ENCODE measurements around the gene HPCAL1. TPM values are rescaled to one million over a fixed set of nuclear protein-coding genes. Genes with fewer than 3 reads are reported as not detected.

HPCAL1 gene
- polyA plus RNA-seq, 3 donors = 82.1 to 99.5 (median 98.0) TPM

DNA sequence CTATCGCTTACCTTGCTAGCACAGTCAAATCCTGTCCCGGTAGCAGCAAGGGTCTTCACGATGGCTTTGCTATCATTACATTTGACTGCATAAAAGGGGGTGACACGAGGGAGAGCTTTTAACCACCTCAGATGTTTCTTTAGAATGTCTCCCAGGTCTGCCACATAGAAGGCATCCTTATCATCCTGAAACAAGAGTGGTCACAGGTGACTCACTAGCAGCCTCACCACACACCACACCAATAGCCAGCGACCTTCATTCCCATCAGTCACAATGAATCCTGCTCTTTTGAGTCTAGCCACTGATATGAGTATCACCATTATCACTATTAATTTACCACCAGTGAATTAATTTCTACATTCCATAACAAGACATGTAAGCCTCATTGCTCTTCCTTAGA lies 141.8 kb downstream of the HPCAL1 start:
- no peaks in the 10 kb centered on the region for H3K9me3 Mint-ChIP-seq
- peaks cover 36 to 42% of the 10 kb centered on the region in 2 donors for H3K4me1 ChIP-seq (ENCODE audit: control insufficient read depth in 1 of 2, insufficient read depth in 2 of 2, low read length in 2 of 2)
- H3K79me2 ChIP-seq (ENCODE audit: insufficient read depth, low read length) = peaks cover 20% of the 10 kb centered on the region
- H3K27ac Mint-ChIP-seq = no peak overlapping the region
- no peak overlapping the region for H3K9ac ChIP-seq (ENCODE audit: insufficient read depth, low read length, poor library complexity, severe bottlenecking)
- no peak overlapping the region for H3K4me2 ChIP-seq (replicated peaks; ENCODE audit: extremely low read depth, low read length, poor library complexity, severe bottlenecking)
- DNase-seq = no peak
- intact Hi-C loops (cut with micrococcal nuclease) = loop anchor here (10.0 kb wide), 1 partner anchor 490 kb away; the partner anchor contains the start of gene GRHL1 (in 2 of the 2)
- peaks cover 23% of the 10 kb centered on the region for H4K20me1 ChIP-seq (ENCODE audit: insufficient read depth, low read length)
- H3K4me3 Mint-ChIP-seq = no peak overlapping the region
- H3K9me3 ChIP-seq (replicated peaks in 1 of 2; ENCODE audit: control insufficient read depth in 1 of 2, insufficient read depth in 1 of 2, low read length in 2 of 2) = no peaks in the 10 kb centered on the region
- whole genome bisulfite sequencing (ENCODE audit: insufficient coverage) = 97% methylated on average over 5 of the region's 5 CpGs
- H3K36me3 Mint-ChIP-seq = peaks cover 52 to 53% of the 10 kb centered on the region in 2 donors
- no peak overlapping the region for H2AFZ ChIP-seq (ENCODE audit: insufficient read depth, low read depth, low read length, poor library complexity, severe bottlenecking)
- no peak overlapping the region for H3K27ac ChIP-seq (ENCODE audit: low read depth in 1 of 2, low read length in 2 of 2)
- H3K27me3 Mint-ChIP-seq (ENCODE audit: low read depth in 3 of 3) = no peaks in the 10 kb centered on the region
- H3K27me3 ChIP-seq (ENCODE audit: control insufficient read depth in 2 of 2, insufficient read depth in 2 of 2, low read length in 2 of 2) = no peaks in the 10 kb centered on the region
- peaks cover 43 to 54% of the 10 kb centered on the region in 2 donors for H3K36me3 ChIP-seq (replicated peaks in 1 of 2; ENCODE audit: control insufficient read depth in 1 of 2, insufficient read depth in 2 of 2, low read length in 2 of 2)
- H3K4me3 ChIP-seq (replicated peaks in 1 of 3; ENCODE audit: low read depth in 2 of 3, low read length in 3 of 3) = no peak overlapping the region
- peaks cover 29% of the 10 kb centered on the region for H3K4me1 Mint-ChIP-seq
- TF ChIP-seq, protein P1, sequence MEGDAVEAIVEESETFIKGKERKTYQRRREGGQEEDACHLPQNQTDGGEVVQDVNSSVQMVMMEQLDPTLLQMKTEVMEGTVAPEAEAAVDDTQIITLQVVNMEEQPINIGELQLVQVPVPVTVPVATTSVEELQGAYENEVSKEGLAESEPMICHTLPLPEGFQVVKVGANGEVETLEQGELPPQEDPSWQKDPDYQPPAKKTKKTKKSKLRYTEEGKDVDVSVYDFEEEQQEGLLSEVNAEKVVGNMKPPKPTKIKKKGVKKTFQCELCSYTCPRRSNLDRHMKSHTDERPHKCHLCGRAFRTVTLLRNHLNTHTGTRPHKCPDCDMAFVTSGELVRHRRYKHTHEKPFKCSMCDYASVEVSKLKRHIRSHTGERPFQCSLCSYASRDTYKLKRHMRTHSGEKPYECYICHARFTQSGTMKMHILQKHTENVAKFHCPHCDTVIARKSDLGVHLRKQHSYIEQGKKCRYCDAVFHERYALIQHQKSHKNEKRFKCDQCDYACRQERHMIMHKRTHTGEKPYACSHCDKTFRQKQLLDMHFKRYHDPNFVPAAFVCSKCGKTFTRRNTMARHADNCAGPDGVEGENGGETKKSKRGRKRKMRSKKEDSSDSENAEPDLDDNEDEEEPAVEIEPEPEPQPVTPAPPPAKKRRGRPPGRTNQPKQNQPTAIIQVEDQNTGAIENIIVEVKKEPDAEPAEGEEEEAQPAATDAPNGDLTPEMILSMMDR (IDR thresholded peaks at IDR 0.05) = no peak

DNA sequence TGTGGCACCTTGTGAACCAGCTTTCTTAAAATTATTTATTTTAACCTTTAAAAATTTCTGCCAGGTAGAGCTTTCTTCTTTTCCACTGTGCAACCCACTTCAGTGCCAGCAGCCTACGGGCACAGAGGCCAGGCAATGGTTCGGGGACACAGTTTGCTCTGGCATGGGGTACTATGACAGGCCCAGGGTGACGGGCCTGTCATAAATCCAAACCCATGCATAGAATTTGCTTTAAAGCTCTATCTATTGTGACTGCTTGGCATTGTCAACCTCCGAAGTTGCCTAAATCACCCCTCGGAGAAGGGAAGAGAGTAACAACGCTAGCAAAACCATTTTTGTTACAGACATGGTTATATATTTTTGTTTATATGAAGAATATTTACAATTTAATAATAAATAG lies 143.9 kb downstream of the HPCAL1 start:
- H2AFZ ChIP-seq (ENCODE audit: insufficient read depth, low read depth, low read length, poor library complexity, severe bottlenecking) = no peak overlapping the region
- no peaks in the 10 kb centered on the region for H3K9me3 Mint-ChIP-seq
- 90% methylated on average over 3 of the region's 6 CpGs for WGBS (ENCODE audit: insufficient coverage)
- TF ChIP-seq, protein P1 (IDR thresholded peaks at IDR 0.05) = no peak
- H3K79me2 ChIP-seq (ENCODE audit: insufficient read depth, low read length) = peaks cover 20% of the 10 kb centered on the region
- H3K4me1 Mint-ChIP-seq = peaks cover 36% of the 10 kb centered on the region
- peaks cover 22 to 33% of the 10 kb centered on the region in 2 donors for H3K36me3 ChIP-seq (replicated peaks in 1 of 2; ENCODE audit: control insufficient read depth in 1 of 2, insufficient read depth in 2 of 2, low read length in 2 of 2)
- no peak for DNase-seq
- H3K36me3 Mint-ChIP-seq = peaks cover 30 to 32% of the 10 kb centered on the region in 2 donors
- H3K9me3 ChIP-seq (replicated peaks in 1 of 2; ENCODE audit: control insufficient read depth in 1 of 2, insufficient read depth in 1 of 2, low read length in 2 of 2) = no peaks in the 10 kb centered on the region
- intact Hi-C loops (cut with micrococcal nuclease) = loop anchor here (5.0 to 10.0 kb wide), 2 partner anchors 324 to 492 kb away; partner anchors contain the start of genes GRHL1 (in 2 of the 2) and RRM2 (in 1 of the 2)
- H3K4me3 Mint-ChIP-seq = no peak overlapping the region
- H3K4me1 ChIP-seq (ENCODE audit: control insufficient read depth in 1 of 2, insufficient read depth in 2 of 2, low read length in 2 of 2) = peaks cover 36 to 50% of the 10 kb centered on the region in 2 donors
- peak overlapping the region in 1 of 3 experiments; percentile 71 for H3K4me3 ChIP-seq (replicated peaks in 1 of 3; ENCODE audit: low read depth in 2 of 3, low read length in 3 of 3)
- no peaks in the 10 kb centered on the region for H3K27me3 ChIP-seq (ENCODE audit: control insufficient read depth in 2 of 2, insufficient read depth in 2 of 2, low read length in 2 of 2)
- peak overlapping the region; percentile 81 for H3K4me2 ChIP-seq (replicated peaks; ENCODE audit: extremely low read depth, low read length, poor library complexity, severe bottlenecking)
- H3K27me3 Mint-ChIP-seq (ENCODE audit: low read depth in 3 of 3) = no peaks in the 10 kb centered on the region
- H3K9ac ChIP-seq (ENCODE audit: insufficient read depth, low read length, poor library complexity, severe bottlenecking) = no peak overlapping the region
- peaks cover 23% of the 10 kb centered on the region for H4K20me1 ChIP-seq (ENCODE audit: insufficient read depth, low read length)
- H3K27ac Mint-ChIP-seq = no peak overlapping the region
- H3K27ac ChIP-seq (ENCODE audit: low read depth in 1 of 2, low read length in 2 of 2) = no peak overlapping the region
